HG02943 (cell line): ENCODE measurements around the gene SZRD1.
A peak's percentile ranks its signal among the peaks of the same experiment; 100 is the strongest.

ENCODE experiments used
- ATAC-seq: cut with Tn5 transposase; IDR thresholded peaks from one replicate; pipeline ENCODE4 v1.9.1; 2021; ENCODE audit warnings: mild to moderate bottlenecking, low read depth, moderate library complexity; ENCODE audit not compliant: unreplicated experiment

Gene SZRD1

GRCh38 chr1:16393570-16394521 lies 26.8 kb downstream of the SZRD1 start:
- no peak for ATAC-seq

GRCh38 chr1:16394977-16395376 lies 27.9 kb downstream of the SZRD1 start:
- no peak for ATAC-seq

- no peak for ATAC-seq
These were observed 29.5 kb downstream of the SZRD1 start for GRCh38 chr1:16396591-16396990.

- no peak for ATAC-seq
These were observed 30.1 kb downstream of the SZRD1 start for GRCh38 chr1:16397120-16397519.

GRCh38 chr1:16398371-16398953 lies 31.4 kb downstream of the SZRD1 start:
- no peak for ATAC-seq

GRCh38 chr1:16402742-16403141 lies 35.7 kb downstream of the SZRD1 start:
- ATAC-seq = no peak

GRCh38 chr1:16405441-16405840 lies 38.4 kb downstream of the SZRD1 start:
- ATAC-seq = no peak

GRCh38 chr1:16406868-16407267 lies 39.8 kb downstream of the SZRD1 start:
- no peak for ATAC-seq

GRCh38 chr1:16409536-16410152 lies 42.6 kb downstream of the SZRD1 start:
- ATAC-seq = no peak

GRCh38 chr1:16410803-16411202 lies 43.8 kb downstream of the SZRD1 start:
- no peak for ATAC-seq

- ATAC-seq = no peak
These were observed 46.1 kb downstream of the SZRD1 start for GRCh38 chr1:16413191-16413590.

GRCh38 chr1:16418823-16419425 lies 51.9 kb downstream of the SZRD1 start:
- ATAC-seq = no peak

GRCh38 chr1:16420424-16421118 lies 53.5 kb downstream of the SZRD1 start:
- ATAC-seq = peak; percentile 86

- no peak for ATAC-seq
These were observed 54.2 kb downstream of the SZRD1 start for GRCh38 chr1:16421201-16421600.

- no peak for ATAC-seq
These were observed 55.0 kb downstream of the SZRD1 start for GRCh38 chr1:16422041-16422440.

- no peak for ATAC-seq
These were observed 58.3 kb downstream of the SZRD1 start for GRCh38 chr1:16425125-16426025.

GRCh38 chr1:16430606-16431005 lies 63.6 kb downstream of the SZRD1 start:
- no peak for ATAC-seq

- no peak for ATAC-seq
These were observed 66.0 kb downstream of the SZRD1 start for GRCh38 chr1:16433030-16433429.

GRCh38 chr1:16434007-16434406 lies 67.0 kb downstream of the SZRD1 start:
- ATAC-seq = no peak
